NCI-H524 (cell line): Measurements from ENCODE around the gene EIF3F.
"Not testable (repeated sequence)": the region's sequence is repeated elsewhere in the genome, so short reads cannot be mapped to it uniquely, and the experiment has no call there.

ENCODE experiments used
- DNase-seq, 2 experiments: peaks; one replicate each; lab custom pipeline; 2025; lab: John Stamatoyannopoulos, UW

The EIF3F gene

DNA sequence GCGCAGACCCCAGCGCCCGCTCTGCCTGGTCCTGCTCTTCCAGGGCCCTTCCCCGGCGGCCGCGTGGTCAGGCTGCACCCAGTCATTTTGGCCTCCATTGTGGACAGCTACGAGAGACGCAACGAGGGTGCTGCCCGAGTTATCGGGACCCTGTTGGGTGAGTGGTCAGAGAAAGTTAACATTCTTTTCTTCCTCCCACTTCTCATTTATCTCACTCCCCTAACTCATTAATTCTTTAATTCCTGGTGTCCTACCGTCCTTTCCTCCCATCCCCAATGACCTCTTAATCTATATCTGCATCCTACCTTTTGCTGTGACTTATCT lies 385 bp downstream of the EIF3F start:
- DNase-seq, result not testable (repeated sequence)

DNA sequence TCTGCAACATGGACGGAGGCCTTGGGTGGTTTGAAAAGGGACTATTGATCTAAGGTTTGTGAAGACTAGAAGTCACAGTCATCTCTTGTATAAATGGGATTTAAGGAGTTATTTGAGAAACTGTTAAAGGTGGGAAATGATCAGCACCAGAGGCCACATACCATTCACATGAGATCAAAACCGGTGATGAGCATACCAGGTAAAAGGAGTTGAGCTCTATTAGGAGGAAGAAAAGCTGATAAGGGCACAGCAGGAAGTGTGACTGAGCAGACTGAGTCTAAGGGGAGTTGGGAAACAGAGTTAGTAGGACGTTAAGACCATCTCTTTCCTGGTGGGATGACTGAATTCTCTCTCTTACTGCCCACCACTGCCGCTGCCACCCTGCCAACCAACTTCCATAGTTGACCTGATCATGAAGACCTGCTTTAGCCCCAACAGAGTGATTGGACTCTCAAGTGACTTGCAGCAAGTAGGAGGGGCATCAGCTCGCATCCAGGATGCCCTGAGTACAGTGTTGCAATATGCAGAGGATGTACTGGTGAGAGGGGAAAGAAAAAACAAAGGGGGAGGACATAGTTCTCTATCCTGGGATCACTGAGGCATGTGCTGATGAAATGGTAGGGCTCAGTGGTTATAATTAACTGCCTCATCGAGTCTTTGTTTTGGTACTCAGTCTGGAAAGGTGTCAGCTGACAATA lies 7.6 kb downstream of the EIF3F start:
- DNase-seq, result no peak

- DNase-seq, result no peak
Observed at GRCh38 chr11:7999795-8000194, 12.7 kb downstream of the EIF3F start.

- no peak for DNase-seq
Observed at GRCh38 chr11:8000390-8000789, 13.3 kb downstream of the EIF3F start.

GRCh38 chr11:8002676-8003075 lies 15.5 kb downstream of the EIF3F start:
- no peak for DNase-seq

- no peak for DNase-seq
Observed at GRCh38 chr11:8003187-8003586, 16.1 kb downstream of the EIF3F start.

- no peak for DNase-seq
Observed at GRCh38 chr11:8004008-8004407, 16.9 kb downstream of the EIF3F start.

DNA sequence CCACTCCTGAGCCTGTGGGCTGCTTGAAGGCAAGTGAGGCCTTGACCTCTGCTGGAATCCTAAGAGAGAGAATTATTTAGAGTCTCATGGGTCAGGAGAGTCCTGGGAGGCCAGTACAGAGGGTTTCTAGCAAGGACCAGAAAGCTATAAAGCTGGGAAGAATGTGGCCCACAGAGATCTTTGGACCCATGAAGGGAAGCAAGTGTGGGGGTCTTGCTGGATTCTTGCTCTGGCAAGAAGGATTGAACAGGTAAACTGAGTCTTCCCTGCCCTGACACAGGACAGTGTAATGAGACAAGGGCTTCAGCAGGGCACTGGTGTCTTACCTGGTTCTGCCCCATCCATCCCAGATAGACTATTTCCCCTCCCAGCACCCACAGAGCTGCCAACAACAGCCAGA lies 18.4 kb downstream of the EIF3F start:
- no peak for DNase-seq

GRCh38 chr11:8006349-8006977 lies 19.3 kb downstream of the EIF3F start:
- DNase-seq, result peak; percentile 51 to 62

GRCh38 chr11:8008212-8008611 lies 21.1 kb downstream of the EIF3F start:
- DNase-seq, result no peak

DNA sequence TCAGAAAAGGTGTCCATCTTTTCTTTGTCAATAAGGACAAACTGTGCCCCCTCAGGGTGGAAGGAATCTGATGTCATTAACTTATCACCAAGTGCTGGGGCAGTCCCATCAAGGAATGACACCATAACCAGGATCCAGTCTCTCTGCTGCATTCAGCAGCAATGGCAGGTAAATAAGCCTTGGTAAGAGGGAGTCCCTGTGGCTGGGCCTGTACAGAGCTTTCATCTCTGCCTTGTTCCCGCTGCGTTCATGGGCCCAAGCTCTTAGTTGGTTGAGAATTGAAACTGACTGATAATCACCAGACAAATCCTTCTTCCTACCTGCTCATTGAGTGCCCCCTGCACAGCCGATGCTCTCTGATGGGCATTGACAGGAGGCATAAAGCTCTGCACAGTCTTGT lies 22.7 kb downstream of the EIF3F start:
- no peak for DNase-seq

GRCh38 chr11:8011371-8011770 lies 24.2 kb downstream of the EIF3F start:
- no peak for DNase-seq

DNA sequence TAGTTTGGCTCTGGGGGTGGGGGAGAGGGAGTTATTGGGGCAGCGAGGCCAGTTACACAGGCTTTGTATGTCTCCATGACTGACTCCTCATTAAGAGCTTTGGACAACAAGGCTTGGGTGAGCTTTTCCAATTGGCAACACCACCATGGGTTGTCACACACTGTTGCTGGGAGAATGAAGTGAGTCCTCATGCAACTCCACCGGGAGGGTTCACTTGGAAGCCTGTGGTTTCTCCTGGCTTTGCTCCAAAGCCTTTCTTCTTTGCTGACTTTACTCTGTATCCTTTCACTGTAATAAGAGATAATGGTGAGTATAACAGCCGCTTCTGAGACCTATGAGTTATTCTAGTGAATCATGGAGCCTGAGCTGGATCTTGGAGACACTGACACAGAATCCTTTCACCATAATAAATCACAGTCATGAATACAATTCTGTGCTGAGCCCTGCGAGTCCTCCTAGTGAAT lies 24.9 kb downstream of the EIF3F start:
- no peak for DNase-seq

- no peak for DNase-seq
Observed at GRCh38 chr11:8013833-8014232, 26.7 kb downstream of the EIF3F start.

- no peak for DNase-seq
Observed at GRCh38 chr11:8015753-8016239, 28.7 kb downstream of the EIF3F start.

DNA sequence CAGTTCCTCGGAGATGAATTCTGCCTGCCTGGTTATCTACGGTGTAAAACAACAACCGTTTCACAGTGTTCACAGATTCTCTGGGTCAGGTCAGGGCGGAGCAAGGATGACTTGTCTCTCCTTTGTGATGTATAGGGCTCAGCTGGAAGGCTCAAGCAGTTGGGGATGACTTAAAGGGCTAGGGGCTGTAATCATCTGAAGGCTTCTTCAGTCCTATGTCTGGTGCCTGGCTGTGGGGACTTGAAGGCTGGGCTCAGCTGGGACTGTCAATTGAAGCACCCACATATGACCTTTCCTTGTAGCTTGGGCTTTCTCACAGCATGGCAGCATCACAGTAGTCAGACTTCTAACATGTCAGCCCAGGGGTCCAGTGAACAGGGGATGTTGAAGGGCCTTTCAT lies 29.3 kb downstream of the EIF3F start:
- no peak for DNase-seq

DNA sequence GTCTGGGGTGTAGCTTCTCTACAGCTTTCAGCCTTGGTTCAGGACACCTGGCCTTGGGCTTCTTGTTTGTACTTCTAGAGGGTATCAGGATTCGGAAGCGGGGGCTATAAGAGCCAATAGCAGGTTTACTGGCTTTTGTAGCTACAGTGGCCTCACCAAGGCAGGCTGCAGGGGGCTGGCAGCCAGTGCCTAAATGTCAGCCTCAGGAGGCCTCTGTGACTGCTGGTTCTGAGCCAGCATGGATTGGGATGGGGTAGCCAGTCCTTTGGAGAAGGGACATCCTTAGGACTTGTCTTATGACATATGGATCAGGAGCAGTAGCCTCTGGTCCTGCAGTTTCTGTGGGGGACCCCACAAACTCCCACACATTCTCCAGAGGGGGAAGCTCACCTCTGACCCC lies 29.9 kb downstream of the EIF3F start:
- DNase-seq, result no peak

DNA sequence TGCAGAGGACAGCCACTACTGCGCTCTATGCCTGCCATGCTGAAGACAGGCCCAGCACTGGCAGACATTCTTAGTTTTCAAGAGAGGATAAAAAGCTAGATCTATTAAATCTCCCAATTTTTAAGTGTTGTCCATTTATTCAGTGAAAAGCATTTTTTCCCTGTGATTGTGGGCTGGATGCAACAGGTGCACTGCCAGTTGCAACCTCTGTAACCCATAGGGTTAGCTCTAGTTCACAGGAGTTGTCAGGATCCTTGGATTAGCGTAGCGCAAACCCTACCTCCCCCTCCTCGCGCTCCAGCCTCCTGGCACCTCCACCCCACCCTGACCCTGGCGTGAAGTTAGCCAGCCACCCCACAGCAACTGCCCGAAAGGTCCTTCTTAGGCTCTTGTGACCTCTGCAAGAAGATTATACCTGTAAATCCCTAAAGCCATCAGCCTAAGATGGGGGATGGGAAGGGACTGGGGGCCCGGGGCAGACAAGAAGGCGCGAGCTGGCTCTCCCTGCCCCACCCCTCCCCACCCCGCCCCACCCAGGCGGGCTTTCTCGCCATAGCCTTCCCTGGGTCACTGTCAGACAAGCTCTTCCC lies 30.9 kb downstream of the EIF3F start:
- DNase-seq, result peak; percentile 11 to 56

DNA sequence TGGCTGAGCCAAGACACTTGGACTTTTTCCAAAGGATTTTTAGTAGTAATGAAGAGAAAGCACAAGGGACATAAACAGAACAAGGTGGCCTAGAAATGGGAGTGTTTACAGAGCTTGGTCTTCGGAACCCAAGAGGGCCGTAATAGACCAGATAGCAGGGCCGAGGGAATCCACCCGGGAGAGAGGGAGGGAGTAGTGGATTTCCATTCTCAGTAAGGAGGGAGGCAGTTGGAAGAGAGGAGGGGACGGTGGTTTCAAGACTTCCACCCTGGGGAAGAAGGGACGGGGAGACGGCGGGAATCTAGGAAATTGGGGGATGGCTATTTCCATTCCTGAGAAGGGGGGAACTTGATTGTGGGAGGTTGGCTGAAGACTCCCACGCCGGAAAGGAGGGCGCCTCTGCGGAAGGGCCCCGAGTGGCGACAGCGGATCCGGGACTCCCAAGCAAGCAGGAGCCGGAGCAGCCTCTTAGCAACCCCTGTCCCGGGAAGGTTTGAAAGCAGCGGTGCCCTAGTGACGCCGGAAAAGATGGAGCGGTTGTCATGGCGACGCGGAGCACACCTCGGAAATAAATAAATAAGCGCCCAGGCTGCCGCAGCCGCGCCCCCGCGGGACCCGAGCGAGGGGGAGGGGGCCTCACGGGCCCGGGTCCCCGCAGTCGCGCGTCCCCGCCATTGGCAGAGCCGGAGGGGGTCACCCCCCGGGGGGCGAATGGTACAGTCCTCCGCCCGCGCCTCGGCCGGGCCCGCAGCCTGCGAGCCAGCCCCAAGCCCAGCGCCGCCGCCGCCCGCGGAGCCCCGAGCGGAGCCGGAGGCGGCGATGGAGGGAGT lies 31.6 kb downstream of the EIF3F start:
- DNase-seq, result peak; percentile 56 to 77

DNA sequence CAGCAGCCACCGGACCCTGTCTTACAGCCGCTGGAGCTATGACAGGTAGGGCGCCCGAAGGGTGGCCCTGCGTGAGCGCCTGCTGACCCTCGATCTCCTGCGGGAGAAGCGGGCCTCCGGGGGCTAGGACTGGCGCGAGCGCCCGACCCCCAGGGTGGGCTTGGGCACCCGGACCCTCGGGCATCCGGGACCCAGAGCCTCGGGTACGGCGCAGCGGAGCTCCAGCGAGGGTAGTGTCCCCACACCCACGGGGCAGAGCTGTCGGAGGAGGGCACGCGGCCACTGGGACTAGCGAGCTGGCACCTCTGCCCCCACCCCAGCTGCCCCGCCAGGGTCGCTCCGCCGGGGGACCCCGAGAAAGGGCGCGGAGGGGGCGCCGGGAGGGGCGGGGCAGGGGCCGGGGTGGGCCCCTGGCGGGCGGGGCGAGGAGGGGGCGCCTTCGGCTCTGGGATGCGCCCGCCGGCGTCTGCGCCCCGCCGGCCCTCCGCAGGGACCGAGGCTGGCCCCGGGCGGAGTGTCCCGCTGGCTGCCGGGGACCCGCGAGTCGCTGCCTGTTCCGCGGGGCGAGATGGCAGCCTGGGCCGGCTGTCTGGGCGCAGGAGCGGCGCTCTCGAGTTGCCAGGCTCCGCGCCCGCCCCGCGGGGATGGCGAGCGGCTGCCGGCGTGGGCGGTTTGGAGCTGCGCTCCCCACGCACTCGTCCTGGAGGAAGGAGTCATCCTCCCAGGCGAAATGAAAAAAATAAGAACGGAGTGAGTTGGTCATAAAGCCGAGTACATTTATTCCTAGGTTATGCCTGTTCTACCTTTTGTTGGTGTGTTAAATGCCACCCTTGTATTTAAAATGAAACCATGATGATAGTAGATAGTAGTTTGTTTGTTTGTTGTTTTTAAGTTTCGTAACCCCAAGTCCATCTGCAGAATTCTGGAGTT lies 32.4 kb downstream of the EIF3F start:
- peak in 1 of 2 experiments; percentile 17 for DNase-seq

DNA sequence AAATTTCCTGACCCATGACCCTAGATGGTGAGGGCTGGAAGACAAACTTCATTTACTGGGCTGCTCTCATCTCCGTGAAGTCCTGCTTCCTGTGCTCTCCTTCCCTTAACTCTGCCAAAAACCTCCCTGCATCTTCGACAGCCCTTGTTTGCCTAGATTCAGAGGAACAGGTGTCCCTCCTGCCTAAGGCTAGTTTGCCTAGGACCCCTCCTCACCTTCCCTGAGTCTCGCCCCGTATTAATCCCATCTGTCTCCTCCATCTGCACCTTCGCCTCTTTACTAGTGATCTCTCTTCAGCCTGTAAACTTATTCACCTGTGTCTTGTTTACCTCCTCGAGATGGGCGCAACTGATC lies 33.1 kb downstream of the EIF3F start:
- peak; percentile 36 to 45 for DNase-seq
